ENCODE data around the gene TAPT1. TPM values are rescaled to one million over a fixed set of nuclear protein-coding genes. Genes with fewer than 3 reads are reported as not detected.

Gene TAPT1
- total and polyA plus RNA-seq, 2 donors (not counting 3 experiments of a cell fraction or from before 2014, with no cell fraction given) = 6.9 to 17.5 TPM

GRCh38 chr4:16262188-16262587 lies 35.9 kb upstream of the TAPT1 start:
- BruUV-seq (replicated peaks) = no TSS peak
- TF ChIP-seq MYC (IDR thresholded peaks at IDR 0.05; ENCODE audit: low read depth, low read length) (no peak), EZH2 (IDR thresholded peaks at IDR 0.05; ENCODE audit: borderline replicate concordance, low read depth, low read length, severe bottlenecking) (no peak), FOS (IDR thresholded peaks at IDR 0.05; ENCODE audit: borderline replicate concordance, insufficient read depth, low read length) (no peak), POLR2AphosphoS5 (IDR thresholded peaks at IDR 0.05; ENCODE audit: insufficient read depth, low read depth, low read length) (no peak), GATA2 (IDR thresholded peaks at IDR 0.05; ENCODE audit: insufficient read depth, insufficient read length, low read depth, low read length) (no peak), CTCF (IDR thresholded peaks at IDR 0.05; ENCODE audit: extremely low read depth in 1 of 2, insufficient read depth in 1 of 2, low read depth in 1 of 2, low read length in 2 of 2) (no peak), POLR2A (IDR thresholded peaks at IDR 0.05; ENCODE audit: low read depth, low read length) (no peak), JUN (IDR thresholded peaks at IDR 0.05; ENCODE audit: borderline replicate concordance, insufficient read depth, insufficient read length, low read depth) (no peak)
- TF ChIP-seq, protein P1, sequence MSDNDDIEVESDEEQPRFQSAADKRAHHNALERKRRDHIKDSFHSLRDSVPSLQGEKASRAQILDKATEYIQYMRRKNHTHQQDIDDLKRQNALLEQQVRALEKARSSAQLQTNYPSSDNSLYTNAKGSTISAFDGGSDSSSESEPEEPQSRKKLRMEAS (IDR thresholded peaks at IDR 0.05; ENCODE audit: insufficient read depth, insufficient read length) = no peak
- H3K27me3 ChIP-seq (ENCODE audit: control insufficient read depth in 2 of 2, insufficient read depth in 2 of 2, low read length in 2 of 2) = no peaks in the 10 kb centered on the region
- H4K20me1 ChIP-seq (replicated peaks; ENCODE audit: control insufficient read depth, extremely low read depth, insufficient read depth, low read length) = no peaks in the 10 kb centered on the region
- no peaks in the 10 kb centered on the region for H3K9me1 ChIP-seq (replicated peaks; ENCODE audit: control insufficient read depth, extremely low read depth, insufficient read depth, low read length)
- POLR2A ChIA-PET = no interaction called here
- dilution Hi-C loops (cut with MboI; ENCODE audit: extremely low pct_ligation_motif_present, low sequenced_read_pairs) = no loop called here
- H3K9ac ChIP-seq (replicated peaks; ENCODE audit: extremely low read depth, insufficient read depth, low read length) = no peak overlapping the region
- H3K4me1 ChIP-seq (ENCODE audit: control insufficient read depth, extremely low read depth, insufficient read depth, low read length) = no peaks in the 10 kb centered on the region
- no peaks in the 10 kb centered on the region for H3K9me3 ChIP-seq (replicated peaks; ENCODE audit: control insufficient read depth, insufficient read depth, low read length)
- no peak overlapping the region for H3K4me2 ChIP-seq (ENCODE audit: insufficient read depth, low read length)
- no peak overlapping the region for H3K27ac ChIP-seq (ENCODE audit: insufficient read depth, low read depth, low read length)
- no peak overlapping the region for H2AFZ ChIP-seq (ENCODE audit: low read depth, low read length)
- no peaks in the 10 kb centered on the region for H3K79me2 ChIP-seq (ENCODE audit: control insufficient read depth, insufficient read depth, low read length)
- FAIRE-seq = no peak
- H3K4me3 ChIP-seq (replicated peaks in 1 of 3; ENCODE audit: insufficient read depth in 1 of 3, low read depth in 1 of 3, low read length in 3 of 3) = no peak overlapping the region
- H3K36me3 ChIP-seq (ENCODE audit: control insufficient read depth in 2 of 2, extremely low read depth in 1 of 2, insufficient read depth in 2 of 2, low read length in 2 of 2) = no peaks in the 10 kb centered on the region
- intact Hi-C loops (cut with micrococcal nuclease) = loop anchor here (10.0 kb wide), 1 partner anchor 787 kb away; no protein-coding TSS in a partner anchor
- no peak for DNase-seq (ENCODE audit: low read depth, low spot score)
- CTCF ChIA-PET = no interaction called here
